HL-60/S4 treated with retinoic acid at 250 ng/mL for 4 days and 3 days (cell line): Measurements from ENCODE around the gene A2M.

ENCODE experiments used
- in situ Hi-C: fragments of 300-500 bp; cut with MboI; formaldehyde crosslinking; loops from 2 replicates; pipeline ENCODE4 v1.7.0; 2022; ENCODE audit warnings: low sequenced_read_pairs

The A2M gene

GRCh38 chr12:9099552-9100190 is 16.0 kb downstream of the A2M start:
- in situ Hi-C loops: no loop called here

GRCh38 chr12:9098463-9099026 is 17.2 kb downstream of the A2M start:
- in situ Hi-C loops: no loop called here

DNA sequence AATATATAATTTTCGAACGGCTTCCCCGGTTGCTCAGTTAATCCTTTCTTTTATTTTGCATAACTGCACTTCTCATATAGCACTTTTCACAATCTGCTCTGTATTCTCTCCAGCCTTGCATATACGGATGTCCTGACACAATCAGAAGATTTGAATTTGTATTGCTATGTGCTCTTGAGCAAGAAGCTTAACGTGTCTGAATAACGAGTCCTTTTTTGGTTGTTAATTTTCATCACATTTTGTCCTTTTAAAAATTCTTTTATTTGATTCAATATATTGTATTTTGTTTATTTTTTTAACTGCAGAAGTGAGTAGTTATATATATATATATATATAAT is 17.6 kb downstream of the A2M start:
- in situ Hi-C loops: no loop called here

- in situ Hi-C loops: no loop called here
Observed at GRCh38 chr12:9096563-9097176, 19.0 kb downstream of the A2M start.

GRCh38 chr12:9095322-9095721 is 20.4 kb downstream of the A2M start:
- in situ Hi-C loops: no loop called here

GRCh38 chr12:9094512-9095206 is 21.1 kb downstream of the A2M start:
- in situ Hi-C loops: no loop called here

DNA sequence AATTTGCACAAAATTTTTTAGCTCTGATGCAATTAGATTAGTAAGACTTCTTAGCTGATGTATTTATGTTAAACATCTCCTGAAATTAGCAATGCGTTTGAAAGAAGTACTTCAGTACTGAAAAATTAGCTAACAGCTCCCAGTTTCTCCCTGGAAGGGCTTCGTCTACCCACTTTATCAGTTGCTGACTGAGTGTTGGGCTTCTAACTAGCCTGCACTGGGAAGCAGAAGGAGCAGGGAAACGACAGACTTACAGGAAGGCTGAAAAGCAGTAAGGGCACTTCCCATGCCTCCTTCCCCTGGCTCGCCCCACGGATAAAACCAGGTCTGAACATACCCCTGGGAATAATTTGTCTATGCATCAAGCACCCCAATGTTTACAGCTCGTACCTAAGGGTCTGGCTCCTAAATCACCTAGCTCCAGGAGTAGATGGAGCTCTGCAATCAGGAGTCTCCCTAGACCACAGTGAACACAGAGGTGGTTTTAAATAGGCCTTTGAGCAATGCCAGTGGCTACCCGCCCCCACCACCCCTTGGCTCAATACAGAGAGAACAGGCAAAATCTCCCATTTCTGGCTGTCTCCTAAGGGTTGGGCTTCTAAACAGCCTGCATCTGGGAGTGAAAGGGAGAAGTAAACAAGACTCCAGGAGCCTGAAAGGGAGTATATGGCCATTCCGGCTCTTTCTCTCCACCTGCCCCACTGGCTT is 23.7 kb downstream of the A2M start:
- in situ Hi-C loops: no loop called here

DNA sequence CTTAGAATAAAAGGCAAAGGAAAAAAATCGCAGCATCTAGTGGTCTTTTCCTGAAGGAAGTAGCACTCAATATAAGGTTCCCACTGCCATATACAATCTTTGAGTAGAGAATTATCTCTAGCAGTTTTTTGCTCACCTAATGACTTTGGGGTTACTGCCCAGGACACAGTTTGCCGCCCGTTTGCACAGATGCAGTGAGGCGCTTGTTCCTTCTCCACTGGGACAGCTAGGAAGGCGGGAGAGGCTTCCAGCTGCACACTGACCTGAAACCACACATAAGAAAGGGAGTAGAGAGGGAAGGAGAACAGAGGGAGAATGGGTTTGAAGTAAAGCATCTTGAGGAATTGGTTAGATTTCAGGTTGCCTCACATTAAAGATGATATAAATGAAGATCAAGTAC is 25.5 kb downstream of the A2M start:
- in situ Hi-C loops: no loop called here

DNA sequence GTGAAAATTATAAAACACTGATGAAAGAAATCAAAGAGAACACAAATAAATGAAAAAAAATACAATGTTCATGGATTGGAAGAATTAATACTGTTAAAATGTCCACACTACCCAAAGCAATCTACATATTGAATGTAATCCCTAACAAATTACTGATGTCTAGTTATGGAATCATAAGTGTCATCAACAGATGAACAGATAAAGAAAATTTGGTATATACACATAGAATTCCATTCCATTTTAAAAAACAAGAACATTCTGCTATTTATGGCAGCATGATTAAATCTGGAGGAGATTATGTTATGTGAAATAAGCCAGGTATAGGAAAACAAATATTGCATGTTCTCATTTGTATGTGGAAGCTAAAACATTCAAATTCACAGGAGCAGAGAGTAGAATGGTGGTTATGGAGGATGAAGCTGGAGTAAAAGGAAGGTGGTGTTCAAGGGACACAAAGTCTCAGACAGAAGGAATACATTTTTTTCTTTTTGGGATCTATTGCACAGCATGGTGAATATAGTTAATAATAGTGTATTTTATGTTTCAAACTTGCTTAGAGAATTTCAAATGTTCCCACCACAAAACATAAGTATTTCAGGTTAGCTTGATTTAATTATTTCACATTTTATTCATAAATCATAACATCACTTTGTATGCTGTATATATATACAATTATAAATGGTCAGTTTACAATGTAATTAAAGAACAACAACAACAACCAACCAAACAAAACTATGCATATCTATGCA is 28.5 kb downstream of the A2M start:
- in situ Hi-C loops: no loop called here

DNA sequence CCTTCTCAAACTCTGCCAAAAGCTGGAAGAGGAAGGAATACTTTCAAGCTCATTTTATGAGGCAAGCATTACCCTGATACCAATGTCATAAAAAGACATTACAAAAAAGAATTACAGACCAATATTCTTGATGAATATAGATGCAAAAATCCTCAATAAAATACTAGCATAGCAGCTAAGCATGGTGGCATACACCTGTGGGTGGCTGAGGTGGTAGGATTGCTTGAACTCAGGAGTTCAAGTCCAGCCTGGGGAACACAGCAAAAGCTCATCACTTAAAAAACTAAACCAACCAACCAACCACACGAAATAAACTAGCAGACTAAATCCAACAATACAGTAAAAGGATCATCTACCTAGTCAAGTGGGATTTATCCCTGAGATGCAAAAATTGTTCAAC is 29.6 kb downstream of the A2M start:
- in situ Hi-C loops: no loop called here

- in situ Hi-C loops: no loop called here
Observed at GRCh38 chr12:9084417-9084816, 31.3 kb downstream of the A2M start.

DNA sequence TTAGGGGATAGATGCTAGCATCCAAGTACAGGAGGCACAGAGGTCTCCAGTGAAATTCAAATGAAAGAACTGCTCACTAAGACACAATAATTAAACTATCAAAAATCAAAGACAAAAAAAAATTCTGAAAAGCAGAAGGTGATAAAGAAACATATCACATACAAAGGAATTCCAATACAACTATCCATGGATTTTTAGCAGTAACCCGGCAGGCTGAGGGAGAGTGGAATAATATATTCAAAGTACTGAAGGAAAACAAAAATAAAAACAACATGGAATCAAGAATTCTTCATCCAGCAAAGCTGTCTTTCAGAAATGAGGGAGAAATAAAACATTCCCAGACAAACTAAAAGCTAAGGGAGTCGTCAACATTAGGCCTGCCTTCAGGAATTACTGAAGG is 31.9 kb downstream of the A2M start:
- in situ Hi-C loops: no loop called here

DNA sequence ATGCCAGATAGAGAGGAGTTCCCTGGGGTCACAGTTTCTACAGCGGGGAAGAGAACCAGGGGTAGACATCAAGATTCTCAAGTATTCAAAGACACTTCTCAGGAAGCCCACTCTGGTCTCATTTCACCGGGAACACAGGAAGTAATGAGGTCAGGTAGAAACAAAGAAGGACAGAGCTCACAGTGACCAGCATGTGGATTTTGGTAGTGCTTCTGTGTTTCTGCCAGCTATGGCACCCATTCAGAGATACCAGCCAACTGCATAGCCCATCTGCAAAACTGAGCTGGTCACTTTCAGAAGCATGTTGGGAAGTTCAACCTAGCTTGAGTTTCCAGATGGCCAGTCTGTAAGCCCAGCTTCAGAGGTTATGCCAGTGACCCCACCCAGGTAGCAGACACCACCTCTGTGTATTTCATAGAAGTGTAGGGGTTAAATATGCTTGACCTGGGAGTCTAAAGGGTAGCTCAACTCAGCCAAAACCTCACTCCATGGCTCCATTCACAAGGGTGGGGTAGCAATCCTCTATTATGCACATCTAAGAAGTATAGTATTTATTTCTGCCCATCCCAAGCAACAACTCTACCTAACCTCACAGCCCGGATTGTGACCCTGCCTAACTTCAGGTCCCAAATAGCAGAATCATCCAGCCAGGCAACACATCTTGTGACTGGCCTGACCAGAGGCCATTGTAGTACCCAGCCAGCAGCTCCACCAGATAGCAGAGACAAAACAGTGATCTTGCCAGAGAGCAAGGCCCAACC is 33.9 kb downstream of the A2M start:
- in situ Hi-C loops: no loop called here

GRCh38 chr12:9079883-9080675 is 35.6 kb downstream of the A2M start:
- in situ Hi-C loops: no loop called here

GRCh38 chr12:9079082-9079481 is 36.6 kb downstream of the A2M start:
- in situ Hi-C loops: no loop called here

DNA sequence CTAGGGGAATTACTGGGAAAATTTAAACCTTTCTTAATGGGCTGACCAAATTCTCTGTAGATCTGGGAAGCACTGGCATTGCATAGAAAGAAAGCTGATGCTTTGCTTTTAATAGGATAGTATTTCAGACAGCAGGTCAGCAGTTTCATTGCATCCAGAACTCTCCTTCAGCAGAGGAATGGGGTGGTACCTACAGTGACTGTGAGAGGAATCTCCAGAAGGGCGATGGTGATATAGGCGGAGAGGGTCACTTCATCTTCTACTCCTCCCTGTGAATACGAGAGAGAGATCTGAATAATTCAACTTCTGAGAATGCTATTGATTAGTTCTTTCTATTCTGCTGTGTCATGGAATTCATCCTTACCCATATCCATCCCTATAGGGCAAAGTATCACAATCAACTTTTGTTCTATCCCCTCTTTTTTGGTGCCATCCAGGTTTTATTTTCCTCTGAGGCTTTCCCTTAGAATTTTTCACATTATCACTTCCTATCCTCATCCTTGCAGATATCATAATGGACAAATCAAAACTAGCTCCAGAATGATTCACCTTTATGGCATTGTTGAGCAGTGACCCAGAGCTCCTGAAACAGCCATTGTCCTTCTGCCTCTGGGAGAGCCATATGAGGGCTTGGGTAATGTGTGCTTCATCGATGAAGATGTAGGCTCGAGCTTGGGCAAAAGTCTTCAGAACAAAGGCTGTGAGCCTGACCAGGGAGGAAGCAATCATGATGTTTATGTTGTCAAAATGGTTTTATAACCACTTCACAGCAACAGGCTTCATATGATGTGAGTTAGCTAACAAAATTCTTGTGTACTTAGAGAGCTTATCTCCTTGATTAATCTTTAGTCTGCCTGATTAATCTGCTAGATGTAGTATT is 38.3 kb downstream of the A2M start:
- in situ Hi-C loops: no loop called here

GRCh38 chr12:9076733-9077132 is 39.0 kb downstream of the A2M start:
- in situ Hi-C loops: no loop called here

GRCh38 chr12:9075138-9075535 is 40.6 kb downstream of the A2M start:
- in situ Hi-C loops: no loop called here
